WTC11 (cell line): Measurements from ENCODE around the gene TMEM132E.

Experiments used
- AFF4 ChIP-seq: sonication (generic); formaldehyde crosslinking; IDR thresholded peaks from 2 replicates; pipeline ENCODE4 v1.8.1; 2023; ENCODE audit warnings: mild to moderate bottlenecking, missing genetic modification reagents, borderline replicate concordance
- ARID4B ChIP-seq: sonication (generic); formaldehyde crosslinking; IDR thresholded peaks from 2 replicates; pipeline ENCODE4 v1.8.0; 2023; ENCODE audit warnings: missing genetic modification reagents, mild to moderate bottlenecking, borderline replicate concordance
- CREB1 ChIP-seq: sonication (generic); formaldehyde crosslinking; IDR thresholded peaks from 2 replicates; pipeline ENCODE4 v1.8.0; 2023; ENCODE audit warnings: mild to moderate bottlenecking, missing genetic modification reagents
- CTCF ChIP-seq: fragments of 200-600 bp; IDR thresholded peaks from 2 replicates; pipeline ENCODE4 v1.8.0; 2022; ENCODE audit warnings: antibody characterized with exemption
- GRHL2 ChIP-seq: fragments of 250-450 bp; sonication (Bioruptor Pico); IDR thresholded peaks from 2 replicates; pipeline ENCODE4 v1.8.0; 2022; ENCODE audit warnings: mild to moderate bottlenecking, moderate library complexity; ENCODE audit not compliant: insufficient replicate concordance, severe bottlenecking
- JUN ChIP-seq: sonication (generic); formaldehyde crosslinking; IDR thresholded peaks from 2 replicates; pipeline ENCODE4 v1.8.0; 2023; ENCODE audit warnings: mild to moderate bottlenecking, missing genetic modification reagents
- MAX ChIP-seq: sonication (generic); formaldehyde crosslinking; IDR thresholded peaks from 2 replicates; pipeline ENCODE4 v1.8.0; 2022; ENCODE audit warnings: mild to moderate bottlenecking, missing genetic modification reagents
- NR3C1 ChIP-seq: sonication (generic); formaldehyde crosslinking; conservative IDR thresholded peaks from 2 replicates; pipeline ENCODE4 v1.8.1; 2023; ENCODE audit warnings: low read depth, mild to moderate bottlenecking, missing genetic modification reagents
- PRDM15 ChIP-seq: sonication (generic); formaldehyde crosslinking; IDR thresholded peaks from 2 replicates; pipeline ENCODE4 v1.8.0; 2022; ENCODE audit warnings: missing genetic modification reagents
- SMAD3 ChIP-seq: sonication (generic); formaldehyde crosslinking; IDR thresholded peaks from 2 replicates; pipeline ENCODE4 v1.8.0; 2022; ENCODE audit warnings: missing genetic modification reagents, mild to moderate bottlenecking, borderline replicate concordance
- STAT6 ChIP-seq: sonication (generic); formaldehyde crosslinking; conservative IDR thresholded peaks from 2 replicates; pipeline ENCODE4 v1.8.1; 2023; ENCODE audit warnings: mild to moderate bottlenecking, low read depth, missing genetic modification reagents, moderate library complexity
- ZBTB43 ChIP-seq: sonication (generic); formaldehyde crosslinking; IDR thresholded peaks from 2 replicates; pipeline ENCODE4 v1.8.1; 2023; ENCODE audit warnings: mild to moderate bottlenecking, missing genetic modification reagents
- ZNF138 ChIP-seq: sonication (generic); formaldehyde crosslinking; conservative IDR thresholded peaks from 2 replicates; pipeline ENCODE4 v1.8.1; 2022; ENCODE audit warnings: mild to moderate bottlenecking, moderate library complexity, missing genetic modification reagents
- ZNF263 ChIP-seq: sonication (generic); formaldehyde crosslinking; IDR thresholded peaks from 2 replicates; pipeline ENCODE4 v1.8.1; 2022; ENCODE audit warnings: low read depth, mild to moderate bottlenecking, moderate library complexity, missing genetic modification reagents

GRCh38 chr17:34665819-34666763, 86.7 kb downstream of the TMEM132E start:
- TF ChIP-seq ZBTB43 (CRISPR knock-in tag): no peak
- no peak for TF ChIP-seq CTCF
- no peak for TF ChIP-seq AFF4 (CRISPR knock-in tag)
- TF ChIP-seq SMAD3 (CRISPR knock-in tag): no peak
- TF ChIP-seq GRHL2 (CRISPR knock-in tag): no peak
- TF ChIP-seq ARID4B (CRISPR knock-in tag): no peak
- TF ChIP-seq MAX (CRISPR knock-in tag): 0 out of 2 replicates have a peak, but pooled peaks have one; percentile 16
- no peak for TF ChIP-seq NR3C1
- no peak for TF ChIP-seq ZNF263 (CRISPR knock-in tag)
- no peak for TF ChIP-seq ZNF138 (CRISPR knock-in tag)
- no peak for TF ChIP-seq PRDM15 (CRISPR knock-in tag)
- TF ChIP-seq JUN (CRISPR knock-in tag): no peak
- no peak for TF ChIP-seq CREB1 (CRISPR knock-in tag)
- TF ChIP-seq STAT6: no peak
